Osteocyte (in vitro differentiated cells): ENCODE results near the gene MYH9. TPM values are rescaled to one million over a fixed set of nuclear protein-coding genes. Genes with fewer than 3 reads are reported as not detected.

Experiments
- DNase-seq: peaks from one replicate; pipeline ENCODE4 v3.0.0; 2021; ENCODE audit warnings: mixed read lengths; ENCODE audit not compliant: unreplicated experiment; ENCODE audit errors: extremely low spot score
- H3K27ac Mint-ChIP-seq: one replicate; pipeline ENCODE4 v1.8.0; 2021; ENCODE audit warnings: mild to moderate bottlenecking, mixed read lengths; ENCODE audit not compliant: unreplicated experiment
- H3K27me3 Mint-ChIP-seq: one replicate; pipeline ENCODE4 v1.8.0; 2021; ENCODE audit warnings: mixed read lengths; ENCODE audit not compliant: unreplicated experiment
- H3K36me3 Mint-ChIP-seq: one replicate; pipeline ENCODE4 v1.8.0; 2021; ENCODE audit warnings: mixed read lengths; ENCODE audit not compliant: unreplicated experiment
- H3K4me1 Mint-ChIP-seq: one replicate; pipeline ENCODE4 v1.8.0; 2021; ENCODE audit warnings: mixed read lengths; ENCODE audit not compliant: unreplicated experiment
- H3K4me3 Mint-ChIP-seq: one replicate; pipeline ENCODE4 v1.8.0; 2021; ENCODE audit warnings: mild to moderate bottlenecking, moderate library complexity, mixed read lengths; ENCODE audit not compliant: unreplicated experiment
- H3K9me3 Mint-ChIP-seq: one replicate; pipeline ENCODE4 v1.8.0; 2021; ENCODE audit warnings: mixed read lengths; ENCODE audit not compliant: unreplicated experiment
- CTCF ChIP-seq: fragments of 200-600 bp; sonication (generic); IDR thresholded peaks from 2 replicates; pipeline ENCODE4 v1.5.0; 2021; ENCODE audit warnings: antibody characterized with exemption, mild to moderate bottlenecking, moderate library complexity
- total RNA-seq: library from RNA; stranded (reverse); gene quantifications from 2 replicates; pipeline ENCODE4 v1.2.1, GENCODE V29; 2021

Gene MYH9
- total RNA-seq, 1 donor from 2014 or later = 938 TPM

GRCh38 chr22:36289406-36289870 lies 98.3 kb downstream of the MYH9 start:
- Mint-ChIP-seq H3K27me3 (no peaks in the 10 kb centered on the region), H3K27ac (no peak overlapping the region), H3K9me3 (no peaks in the 10 kb centered on the region), H3K4me3 (no peak overlapping the region), H3K4me1 (peaks cover 7% of the 10 kb centered on the region), H3K36me3 (peaks cover 51% of the 10 kb centered on the region)
- TF ChIP-seq CTCF = no peak
- DNase-seq = no peak

- peak overlapping the region; percentile 59 for H3K27ac Mint-ChIP-seq
- H3K4me1 Mint-ChIP-seq = peaks cover 7% of the 10 kb centered on the region
- H3K4me3 Mint-ChIP-seq = no peak overlapping the region
Measured at GRCh38 chr22:36288571-36289405, 99.0 kb downstream of the MYH9 start.

GRCh38 chr22:36287881-36288515 lies 99.8 kb downstream of the MYH9 start:
- no peak for TF ChIP-seq CTCF
- Mint-ChIP-seq H3K4me1 (peaks cover 7% of the 10 kb centered on the region), H3K27me3 (no peaks in the 10 kb centered on the region), H3K9me3 (no peaks in the 10 kb centered on the region), H3K27ac (peak overlapping the region; percentile 59), H3K36me3 (peaks cover 53% of the 10 kb centered on the region), H3K4me3 (no peak overlapping the region)
- DNase-seq = no peak

More at GRCh38 chr22:36288571-36289405, 99.0 kb downstream of the MYH9 start:
- DNase-seq = no peak
- no peaks in the 10 kb centered on the region for H3K27me3 Mint-ChIP-seq
- TF ChIP-seq CTCF = no peak
- H3K36me3 Mint-ChIP-seq = peaks cover 48% of the 10 kb centered on the region
- no peaks in the 10 kb centered on the region for H3K9me3 Mint-ChIP-seq

- peak; percentile 94 for DNase-seq
- Mint-ChIP-seq H3K27me3 (no peaks in the 10 kb centered on the region), H3K36me3 (peaks cover 46% of the 10 kb centered on the region), H3K4me3 (no peak overlapping the region), H3K9me3 (no peaks in the 10 kb centered on the region), H3K4me1 (peaks cover 7% of the 10 kb centered on the region), H3K27ac (peak overlapping the region; percentile 60)
- peak; percentile 96 for TF ChIP-seq CTCF
Measured at GRCh38 chr22:36286096-36286957, 101.4 kb downstream of the MYH9 start.
